Measurements from ENCODE around the gene TTBK2.

- TF ChIP-seq CTCF (IDR thresholded peaks at IDR 0.05; ENCODE audit: low read length), result peak; percentile 71
- TF ChIP-seq EZH2phosphoT487 (IDR thresholded peaks at IDR 0.05; ENCODE audit: low read length), result no peak
These were observed 216.1 kb downstream of the TTBK2 start for GRCh38 chr15:42704492-42704926.

Measured in MM.1S (cell line).